H9 (cell line): ENCODE results near the gene ARPP21. TPM values are rescaled to one million over a fixed set of nuclear protein-coding genes. Genes with fewer than 3 reads are reported as not detected.

Source experiments
- DNase-seq: peaks from one replicate; pipeline ENCODE4 v3.0.0-alpha.2; 2017
- H2AFZ ChIP-seq: one replicate; pipeline ENCODE4 v1.6.1; 2013; ENCODE audit warnings: mild to moderate bottlenecking, low read length, control low read depth, moderate library complexity
- H2AK5ac ChIP-seq: 2 replicates; pipeline ENCODE4 v1.6.1; 2013; ENCODE audit warnings: low read length, control low read depth, mixed read lengths; ENCODE audit not compliant: insufficient read length
- H2BK120ac ChIP-seq: one replicate; pipeline ENCODE4 v1.6.1; 2013; ENCODE audit warnings: low read depth, mild to moderate bottlenecking, low read length, control low read depth, inconsistent platforms; ENCODE audit not compliant: poor library complexity, severe bottlenecking
- H2BK12ac ChIP-seq: 2 replicates; pipeline ENCODE4 v1.6.1; 2013; ENCODE audit warnings: low read length, control low read depth, mixed read lengths, low read depth; ENCODE audit not compliant: insufficient read length
- H2BK15ac ChIP-seq: 2 replicates; pipeline ENCODE4 v1.6.1; 2013; ENCODE audit warnings: low read depth, low read length, control low read depth
- H2BK20ac ChIP-seq: one replicate; pipeline ENCODE4 v1.6.1; 2013; ENCODE audit warnings: low read depth, mild to moderate bottlenecking, low read length, control low read depth, inconsistent platforms; ENCODE audit not compliant: poor library complexity, severe bottlenecking
- H2BK5ac ChIP-seq: 2 replicates; pipeline ENCODE4 v1.6.1; 2013; ENCODE audit warnings: low read length, control low read depth, mixed read lengths; ENCODE audit not compliant: insufficient read length
- H3K14ac ChIP-seq: 2 replicates; pipeline ENCODE4 v1.6.1; 2013; ENCODE audit warnings: low read length, control low read depth; ENCODE audit not compliant: insufficient read depth
- H3K18ac ChIP-seq: 2 replicates; pipeline ENCODE4 v1.6.1; 2013; ENCODE audit warnings: low read depth, mild to moderate bottlenecking, mixed read lengths, low read length, control low read depth; ENCODE audit not compliant: insufficient read length
- H3K23ac ChIP-seq: 2 replicates; pipeline ENCODE4 v1.6.1; 2013; ENCODE audit warnings: low read length, control low read depth, mixed read lengths, low read depth; ENCODE audit not compliant: insufficient read length
- H3K23me2 ChIP-seq: 2 replicates; pipeline ENCODE4 v1.6.1; 2013; ENCODE audit warnings: low read depth, mild to moderate bottlenecking, mixed read lengths, low read length, control low read depth; ENCODE audit not compliant: insufficient read length, poor library complexity, severe bottlenecking
- H3K27ac ChIP-seq: 2 replicates; pipeline ENCODE4 v1.5.1; 2013; ENCODE audit warnings: low read length, control low read depth, mixed read lengths, low read depth; ENCODE audit not compliant: insufficient read length
- H3K27me3 ChIP-seq: 2 replicates; pipeline ENCODE4 v1.6.1; 2013; ENCODE audit warnings: low read length, control low read depth, inconsistent platforms; ENCODE audit not compliant: insufficient read depth
- H3K4ac ChIP-seq: 2 replicates; pipeline ENCODE4 v1.6.1; 2013; ENCODE audit warnings: low read depth, mild to moderate bottlenecking, control low read depth, inconsistent platforms, low read length, moderate library complexity
- H3K4me1 ChIP-seq: 2 replicates; pipeline ENCODE4 v1.6.1; 2013; ENCODE audit warnings: low read length, control low read depth, inconsistent platforms; ENCODE audit not compliant: insufficient read depth
- H3K4me2 ChIP-seq: 2 replicates; pipeline ENCODE4 v1.6.1; 2013; ENCODE audit warnings: low read length, control low read depth, mixed read lengths; ENCODE audit not compliant: insufficient read length, insufficient read depth
- H3K56ac ChIP-seq: 2 replicates; pipeline ENCODE4 v1.6.1; 2013; ENCODE audit warnings: low read depth, mild to moderate bottlenecking, mixed read lengths, low read length, control low read depth; ENCODE audit not compliant: insufficient read length
- H3K79me1 ChIP-seq: 2 replicates; pipeline ENCODE4 v1.6.1; 2013; ENCODE audit warnings: low read depth, mild to moderate bottlenecking, moderate library complexity, low read length, control low read depth, inconsistent platforms; ENCODE audit not compliant: insufficient read depth, poor library complexity, severe bottlenecking
- H3K79me2 ChIP-seq: 2 replicates; pipeline ENCODE4 v1.6.1; 2013; ENCODE audit warnings: low read length, control low read depth, inconsistent platforms; ENCODE audit not compliant: insufficient read depth
- H3K9ac ChIP-seq: 2 replicates; pipeline ENCODE4 v1.6.1; 2013; ENCODE audit warnings: low read length, control low read depth, mixed read lengths; ENCODE audit not compliant: insufficient read length; ENCODE audit errors: extremely low read depth
- H3K9me3 ChIP-seq: one replicate; pipeline ENCODE4 v1.6.1; 2013; ENCODE audit warnings: low read depth, low read length, inconsistent platforms; ENCODE audit not compliant: control insufficient read depth
- H3T11ph ChIP-seq: one replicate; pipeline ENCODE4 v1.6.1; 2013; ENCODE audit warnings: mild to moderate bottlenecking, low read length, control low read depth, inconsistent platforms
- H4K20me1 ChIP-seq: one replicate; pipeline ENCODE4 v1.6.1; 2013; ENCODE audit not compliant: control insufficient read depth, insufficient read length, insufficient read depth
- H4K5ac ChIP-seq: 2 replicates; pipeline ENCODE4 v1.6.1; 2013; ENCODE audit warnings: low read depth, mild to moderate bottlenecking, mixed read lengths, low read length, control low read depth; ENCODE audit not compliant: insufficient read length
- H4K8ac ChIP-seq: replicated peaks from 2 replicates; pipeline ENCODE4 v1.6.1; 2013; ENCODE audit warnings: low read length, control low read depth, mixed read lengths, low read depth; ENCODE audit not compliant: insufficient read length
- H4K91ac ChIP-seq: 2 replicates; pipeline ENCODE4 v1.6.1; 2013; ENCODE audit warnings: low read depth, mild to moderate bottlenecking, moderate library complexity, mixed read lengths, low read length, control low read depth; ENCODE audit not compliant: insufficient read length
- H3K27ac Mint-ChIP-seq, 3 experiments: 2 replicates in 2 of 3; 3 replicates in 1 of 3; pipeline ENCODE4 v1.8.0; 2020 to 2021; ENCODE audit warnings: mixed read lengths in 3 of 3, mild to moderate bottlenecking in 1 of 3, moderate library complexity in 1 of 3
- H3K27me3 Mint-ChIP-seq: 2 replicates; pipeline ENCODE4 v1.8.0; 2021; ENCODE audit warnings: low read depth, mild to moderate bottlenecking, moderate library complexity, mixed read lengths
- H3K36me3 Mint-ChIP-seq, 3 experiments: 2 replicates in 2 of 3; 3 replicates in 1 of 3; pipeline ENCODE4 v1.8.0; 2020 to 2021; ENCODE audit warnings: low read depth in 3 of 3, mixed read lengths in 3 of 3; ENCODE audit not compliant: insufficient read depth in 1 of 3
- H3K4me1 Mint-ChIP-seq, 2 experiments: 2 replicates each; pipeline ENCODE4 v1.8.0; 2020; ENCODE audit warnings: mixed read lengths in 2 of 2
- H3K4me3 Mint-ChIP-seq, 2 experiments: 2 replicates in 1 of 2; 3 replicates in 1 of 2; pipeline ENCODE4 v1.8.0; 2020 to 2021; ENCODE audit warnings: mild to moderate bottlenecking in 2 of 2, mixed read lengths in 2 of 2, moderate library complexity in 1 of 2
- H3K9me3 Mint-ChIP-seq, 2 experiments: 2 replicates in 1 of 2; 3 replicates in 1 of 2; pipeline ENCODE4 v1.8.0; 2020; ENCODE audit warnings: mild to moderate bottlenecking in 2 of 2, mixed read lengths in 2 of 2, moderate library complexity in 1 of 2
- CTCF ChIP-seq: fragments of 200-600 bp; sonication (generic); conservative IDR thresholded peaks from 3 replicates; pipeline ENCODE4 v1.8.0; 2021; ENCODE audit warnings: antibody characterized with exemption, mild to moderate bottlenecking
- WGBS: extraction: QIAGEN DNeasy Blood & Tissue Kit; methylation state at CpG from one replicate; pipeline ENCODE4 v1.1.7; 2013; ENCODE audit warnings: missing lambda C conversion rate, low lambda C conversion rate, mixed read lengths; ENCODE audit not compliant: insufficient read length; ENCODE audit errors: extremely low coverage; 5-methylcytosine and 5-hydroxymethylcytosine counted together
- total RNA-seq: library from RNA; stranded (reverse); gene quantifications from 2 replicates; pipeline ENCODE4 v1.2.1, GENCODE V29; 2021

The ARPP21 gene
- total RNA-seq, 1 experiment from 2014 or later, result not detected

DNA sequence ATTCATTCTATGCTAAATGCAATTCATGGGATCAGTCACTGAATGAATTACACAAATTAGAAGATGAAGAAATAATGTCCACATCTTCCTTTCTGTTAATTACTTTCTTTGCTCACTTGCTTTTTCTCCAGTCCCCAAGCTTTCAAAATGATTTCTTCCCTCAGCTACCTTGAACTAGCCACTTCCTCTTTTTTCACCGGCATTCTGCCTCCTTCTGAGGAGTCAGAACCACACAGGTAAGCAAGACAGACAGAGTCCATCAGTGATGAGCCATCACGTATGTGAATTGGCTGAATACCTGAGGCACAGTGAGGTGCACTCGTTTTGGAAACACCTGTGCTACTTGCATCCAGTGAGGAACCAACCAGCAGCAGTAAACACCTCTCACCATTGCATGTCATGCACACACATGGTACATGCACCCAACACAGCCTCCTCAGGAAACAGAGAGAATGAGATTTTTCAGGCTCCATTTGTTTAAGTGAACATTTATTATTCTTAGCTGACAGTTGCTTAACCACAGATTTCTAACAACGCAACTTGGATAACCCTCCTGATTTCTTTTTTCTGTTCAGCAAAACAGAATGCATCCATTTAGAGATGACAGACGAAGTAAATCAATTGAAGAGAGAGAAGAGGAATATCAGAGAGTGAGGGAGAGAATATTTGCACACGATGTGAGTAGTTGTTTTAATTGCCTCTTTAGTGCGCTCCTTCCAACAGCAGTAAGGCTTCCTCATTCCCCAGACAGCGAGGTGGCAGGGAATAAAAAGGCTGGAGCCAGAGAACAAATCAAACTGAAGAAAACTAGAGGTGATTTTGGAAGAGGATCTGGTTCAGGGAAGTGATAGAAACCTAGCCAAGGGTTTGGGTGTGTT, 69.3 kb downstream of the ARPP21 start:
- H3K79me2 ChIP-seq, result no peaks in the 10 kb centered on the region
- no peak for DNase-seq
- TF ChIP-seq CTCF, result no peak
- 0 out of 4 replicates have a peak, but pooled peaks cover 0 to 4% of the 10 kb centered on the region in 2 experiments for H3K4me1 Mint-ChIP-seq
- no peak overlapping the region for H4K8ac ChIP-seq
- H4K91ac ChIP-seq, result no peak overlapping the region
- H2BK5ac ChIP-seq, result no peak overlapping the region
- no peak overlapping the region for H3K4ac ChIP-seq
- no peak overlapping the region for H3K4me3 Mint-ChIP-seq
- H2BK12ac ChIP-seq, result no peak overlapping the region
- no peak overlapping the region for H3K18ac ChIP-seq
- WGBS, result no CpG with 5 or more reads among the region's 8 CpGs
- H3K4me1 ChIP-seq, result no peaks in the 10 kb centered on the region
- no peaks in the 10 kb centered on the region for H3K36me3 Mint-ChIP-seq
- no peak overlapping the region; a peak in 1 of 7 replicates for H3K27ac Mint-ChIP-seq
- no peaks in the 10 kb centered on the region for H3K9me3 ChIP-seq
- no peak overlapping the region for H2AK5ac ChIP-seq
- no peak overlapping the region for H3K56ac ChIP-seq
- H3K27ac ChIP-seq, result no peak overlapping the region
- H3K23me2 ChIP-seq, result no peaks in the 10 kb centered on the region
- H3K79me1 ChIP-seq, result no peaks in the 10 kb centered on the region
- no peak overlapping the region for H2BK120ac ChIP-seq
- no peak overlapping the region for H2BK15ac ChIP-seq
- H3K14ac ChIP-seq, result no peak overlapping the region
- no peaks in the 10 kb centered on the region for H3K9me3 Mint-ChIP-seq
- H4K5ac ChIP-seq, result no peak overlapping the region
- H2AFZ ChIP-seq, result no peak overlapping the region
- peaks cover 24% of the 10 kb centered on the region for H3K27me3 Mint-ChIP-seq
- no peak overlapping the region for H3K23ac ChIP-seq
- H3T11ph ChIP-seq, result no peak overlapping the region
- no peaks in the 10 kb centered on the region for H4K20me1 ChIP-seq
- H3K9ac ChIP-seq, result no peak overlapping the region
- H2BK20ac ChIP-seq, result no peak overlapping the region
- H3K4me2 ChIP-seq, result no peak overlapping the region
- no peaks in the 10 kb centered on the region for H3K27me3 ChIP-seq
